Stomach (tissue), 9 donors: Measurements from ENCODE around the gene ECHDC1. TPM values are rescaled to one million over a fixed set of nuclear protein-coding genes. Genes with fewer than 3 reads are reported as not detected.

Source experiments
- DNase-seq, 2 donors: peaks; one replicate each; pipeline versions ENCODE4 v3.0.0 to v3.0.0-alpha.2; 2013 to 2019
- H3K27ac ChIP-seq, 5 donors: fragments of 200-600 bp in 4 of 5; sonication (generic) in 4 of 5; one replicate each; pipeline ENCODE4 v1.5.1; 2013 to 2019; ENCODE audit warnings: mild to moderate bottlenecking in 1 of 5, moderate library complexity in 1 of 5
- H3K27me3 ChIP-seq, 3 donors: fragments of 200-600 bp; sonication (generic); one replicate each; pipeline ENCODE4 v1.5.1; 2017 to 2019; ENCODE audit warnings: mixed run types in 1 of 3
- H3K36me3 ChIP-seq, 4 donors: fragments of 200-600 bp; sonication (generic); 1 replicate in 3 of 4; 2 replicates in 1 of 4; pipeline ENCODE4 v1.5.1; 2016 to 2019
- H3K4me1 ChIP-seq, 4 donors: fragments of 200-600 bp; sonication (generic); one replicate each; pipeline ENCODE4 v1.5.1; 2016 to 2019
- H3K4me3 ChIP-seq, 4 donors: fragments of 200-600 bp; sonication (generic) in 3 of 4; one replicate each; pipeline ENCODE4 v1.5.1; 2016 to 2019; ENCODE audit warnings: mild to moderate bottlenecking in 1 of 4
- H3K9me3 ChIP-seq, 4 donors: fragments of 200-600 bp; sonication (generic); one replicate each; pipeline ENCODE4 v1.5.1; 2016 to 2019
- EP300 ChIP-seq: sonication (generic); formaldehyde crosslinking; IDR thresholded peaks from one replicate; pipeline ENCODE4 v1.6.1; 2017; ENCODE audit warnings: antibody characterized with exemption
- POLR2A ChIP-seq, 4 donors: fragments of 450-650 bp; IDR thresholded peaks; one replicate each; pipeline ENCODE4 v1.6.1; 2016; ENCODE audit warnings: antibody characterized with exemption in 4 of 4, control low read depth in 2 of 4, mild to moderate bottlenecking in 1 of 4, moderate library complexity in 1 of 4
- POLR2AphosphoS5 ChIP-seq, 3 donors: sonication (generic); formaldehyde crosslinking; IDR thresholded peaks; one replicate each; pipeline ENCODE4 v1.6.1; 2016; ENCODE audit warnings: antibody characterized with exemption in 3 of 3
- WGBS, 5 donors: extraction: QIAGEN DNeasy Blood & Tissue Kit in 3 of 5; methylation state at CpG; one replicate each; pipeline versions ENCODE4 v1.1.5 to v1.1.7; 2013 to 2018; 5-methylcytosine and 5-hydroxymethylcytosine counted together
- intact Hi-C: fragments of 100-400 bp; cut with DNase I; formaldehyde crosslinking; loops from one replicate; pipeline ENCODE4 v1.15.1; 2023; ENCODE audit warnings: low total_unique reads
- polyA plus RNA-seq, 3 donors: library from polyadenylated mRNA; stranded (reverse); fragments of 200-250 nt; gene quantifications; one replicate each; pipeline ENCODE4 v1.2.3, GENCODE V29; 2013
- total RNA-seq, 5 donors: library from RNA; depleted of rRNA; stranded (reverse); fragments of >200 nt; gene quantifications; one replicate each; pipeline versions ENCODE4 v1.1.0 to v1.2.3, GENCODE V29; 2014 to 2016
- TF ChIP-seq, protein P1 (sequence below), 7 experiments: fragments of 450-650 bp in 4 of 7; fragments of 200-600 bp in 3 of 7; sonication (generic) in 3 of 7; IDR thresholded peaks; one replicate each; pipeline ENCODE4 v1.5.1; 2016 to 2019; ENCODE audit warnings: antibody characterized with exemption in 7 of 7, control low read depth in 2 of 7, mild to moderate bottlenecking in 1 of 7
- donor health status: healthy with polysubstance abuse.
- donor health status: Bipolar disorder and iron deficiency.
- donor health status: healthy.

Gene ECHDC1
- total and polyA plus RNA-seq, 8 donors = 11.9 to 71.0 (median 50.7) TPM

DNA sequence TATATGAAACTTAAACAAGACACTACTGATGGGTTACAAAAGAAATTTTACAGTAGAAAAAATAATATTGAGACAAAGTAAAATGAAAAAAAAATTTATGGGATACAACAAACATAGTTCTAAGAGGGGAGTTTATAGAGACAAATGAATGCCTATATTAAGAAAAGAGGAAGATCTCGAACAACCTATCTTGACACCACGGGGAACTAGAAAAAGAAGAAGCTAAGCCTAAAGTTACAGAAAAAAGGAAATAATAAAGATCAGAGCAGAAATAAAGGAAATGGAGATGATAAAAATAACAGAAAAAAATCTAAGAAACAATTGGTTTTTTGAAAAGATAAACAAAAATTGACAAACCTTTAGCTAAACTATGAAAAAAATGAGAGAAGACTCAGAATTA is 9.1 kb upstream of the ECHDC1 start:
- H3K4me1 ChIP-seq = peaks cover 0 to 8% (median under 1%) of the 10 kb centered on the region in 4 donors
- peaks cover 0 to 5% (median 2%) of the 10 kb centered on the region in 4 donors for H3K9me3 ChIP-seq
- no peak overlapping the region for H3K4me3 ChIP-seq
- H3K36me3 ChIP-seq = no peaks in the 10 kb centered on the region
- intact Hi-C loops = no loop called here
- no peaks in the 10 kb centered on the region for H3K27me3 ChIP-seq
- no peak for DNase-seq
- TF ChIP-seq, protein P1, sequence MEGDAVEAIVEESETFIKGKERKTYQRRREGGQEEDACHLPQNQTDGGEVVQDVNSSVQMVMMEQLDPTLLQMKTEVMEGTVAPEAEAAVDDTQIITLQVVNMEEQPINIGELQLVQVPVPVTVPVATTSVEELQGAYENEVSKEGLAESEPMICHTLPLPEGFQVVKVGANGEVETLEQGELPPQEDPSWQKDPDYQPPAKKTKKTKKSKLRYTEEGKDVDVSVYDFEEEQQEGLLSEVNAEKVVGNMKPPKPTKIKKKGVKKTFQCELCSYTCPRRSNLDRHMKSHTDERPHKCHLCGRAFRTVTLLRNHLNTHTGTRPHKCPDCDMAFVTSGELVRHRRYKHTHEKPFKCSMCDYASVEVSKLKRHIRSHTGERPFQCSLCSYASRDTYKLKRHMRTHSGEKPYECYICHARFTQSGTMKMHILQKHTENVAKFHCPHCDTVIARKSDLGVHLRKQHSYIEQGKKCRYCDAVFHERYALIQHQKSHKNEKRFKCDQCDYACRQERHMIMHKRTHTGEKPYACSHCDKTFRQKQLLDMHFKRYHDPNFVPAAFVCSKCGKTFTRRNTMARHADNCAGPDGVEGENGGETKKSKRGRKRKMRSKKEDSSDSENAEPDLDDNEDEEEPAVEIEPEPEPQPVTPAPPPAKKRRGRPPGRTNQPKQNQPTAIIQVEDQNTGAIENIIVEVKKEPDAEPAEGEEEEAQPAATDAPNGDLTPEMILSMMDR (IDR thresholded peaks at IDR 0.05) = no peak
- TF ChIP-seq POLR2AphosphoS5 (IDR thresholded peaks at IDR 0.05) (no peak), EP300 (no peak), POLR2A (IDR thresholded peaks at IDR 0.05) (no peak)
- WGBS, 5 donors = 72 to 90% (median 88%) methylated on average over 2 of the region's 2 CpGs
- H3K27ac ChIP-seq = no peak overlapping the region

DNA sequence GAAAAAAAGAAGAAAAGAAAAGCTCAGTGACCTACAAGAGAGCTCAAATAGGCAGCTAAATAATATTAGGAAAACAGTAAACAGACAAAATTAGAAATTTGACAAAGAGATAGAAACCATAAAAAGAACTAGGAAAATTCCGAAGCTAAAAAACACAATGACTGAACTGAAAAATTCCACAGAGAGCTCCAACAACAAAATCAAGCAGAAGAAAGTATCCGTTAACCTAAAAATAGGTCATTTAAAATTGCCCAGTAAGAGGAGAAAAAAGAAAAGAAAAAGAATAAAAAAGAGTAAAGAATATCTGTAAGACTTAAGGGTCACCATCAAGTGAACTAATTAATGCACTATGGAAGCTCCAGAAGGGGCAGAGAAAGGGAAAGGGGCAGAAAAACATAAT is 6.6 kb upstream of the ECHDC1 start:
- 95 to 100% (median 99%) methylated on average over 2 of the region's 2 CpGs for WGBS, 5 donors

DNA sequence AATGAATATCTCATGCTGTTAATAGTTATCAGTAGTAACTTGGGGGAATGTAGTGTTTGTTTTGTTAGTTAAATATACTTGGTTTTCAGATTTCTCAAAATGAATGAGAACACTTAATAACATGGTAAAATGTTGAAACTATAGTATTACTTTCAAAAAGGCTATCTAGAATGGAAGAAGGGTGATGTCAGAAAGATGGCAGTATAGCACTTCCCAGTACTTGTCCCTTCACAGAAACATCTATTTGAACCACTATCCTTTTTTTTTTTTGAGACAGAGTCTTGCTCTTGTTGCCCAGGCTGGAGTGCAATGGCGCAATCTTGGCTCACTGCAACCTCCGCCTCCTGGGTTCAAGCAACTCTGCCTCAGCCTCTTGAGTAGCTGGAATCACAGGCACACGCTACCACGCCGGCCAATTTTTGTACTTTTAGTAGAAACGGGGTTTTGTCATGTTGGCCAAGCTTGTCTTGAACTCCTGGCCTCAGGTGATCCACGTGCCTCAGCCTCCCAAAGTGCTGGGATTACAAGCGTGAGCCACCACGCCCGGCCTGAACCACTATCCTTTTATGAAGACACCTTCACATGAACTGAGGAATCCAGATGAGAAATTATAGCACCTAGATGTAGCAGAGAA is 4.7 kb upstream of the ECHDC1 start:
- WGBS, 5 donors = 96 to 98% (median 98%) methylated on average over 10 of the region's 10 CpGs
- Histone ChIP-seq H3K4me1 (peaks cover 0 to 28% (median 11%) of the 10 kb centered on the region in 4 donors), H3K36me3 (no peaks in the 10 kb centered on the region), H3K4me3 (no peak overlapping the region), H3K27me3 (no peaks in the 10 kb centered on the region), H3K27ac (peak overlapping the region in 1 of 5 donors; percentile 35), H3K9me3 (no peaks in the 10 kb centered on the region)
- no peak for DNase-seq
- intact Hi-C loops = no loop called here
- TF ChIP-seq POLR2AphosphoS5 (IDR thresholded peaks at IDR 0.05) (no peak), EP300 (no peak), POLR2A (IDR thresholded peaks at IDR 0.05) (no peak)
- TF ChIP-seq, protein P1 (IDR thresholded peaks at IDR 0.05) = no peak

More for the DNA sequence above, 6.6 kb upstream of the ECHDC1 start:
- H3K9me3 ChIP-seq = peaks cover 0 to 2% (median 0%) of the 10 kb centered on the region in 4 donors
- no peak overlapping the region for H3K27ac ChIP-seq
- no peak for DNase-seq
- no peaks in the 10 kb centered on the region for H3K27me3 ChIP-seq
- no peaks in the 10 kb centered on the region for H3K36me3 ChIP-seq
- TF ChIP-seq, protein P1 (IDR thresholded peaks at IDR 0.05) = no peak
- TF ChIP-seq EP300 = no peak
- TF ChIP-seq POLR2AphosphoS5 (IDR thresholded peaks at IDR 0.05) = no peak
- TF ChIP-seq POLR2A (IDR thresholded peaks at IDR 0.05) = no peak
- no peak overlapping the region for H3K4me3 ChIP-seq
- H3K4me1 ChIP-seq = peaks cover 0 to 18% (median 4%) of the 10 kb centered on the region in 4 donors
- intact Hi-C loops = no loop called here

DNA sequence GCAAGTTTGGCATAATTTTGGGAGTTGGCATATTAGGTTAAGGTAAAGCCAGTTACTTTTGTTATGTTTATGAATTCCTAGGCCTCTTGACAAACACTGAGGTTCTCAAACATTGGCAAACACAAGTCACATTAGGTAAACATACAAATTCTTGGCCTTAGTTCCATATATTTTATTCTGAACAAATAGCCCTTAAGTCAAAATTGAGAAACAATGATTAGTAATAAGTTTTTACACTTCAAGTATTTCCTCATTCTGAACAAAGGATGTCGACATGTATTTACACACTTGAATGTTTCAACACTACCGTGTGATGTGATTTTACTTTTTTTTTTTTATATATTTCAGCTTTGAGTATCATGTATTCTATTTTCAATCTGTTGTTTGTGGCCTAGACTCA is 3.8 kb upstream of the ECHDC1 start:
- H3K27me3 ChIP-seq = no peaks in the 10 kb centered on the region
- H3K9me3 ChIP-seq = no peaks in the 10 kb centered on the region
- 9 to 25% (median 19%) methylated on average over 2 of the region's 2 CpGs for WGBS, 5 donors
- intact Hi-C loops = no loop called here
- no peak overlapping the region for H3K4me3 ChIP-seq
- peaks cover 5 to 32% (median 17%) of the 10 kb centered on the region in 4 donors for H3K4me1 ChIP-seq
- peak in 1 of 3 donors; percentile 23 for TF ChIP-seq POLR2AphosphoS5 (IDR thresholded peaks at IDR 0.05)
- TF ChIP-seq, protein P1 (IDR thresholded peaks at IDR 0.05) = no peak
- peak overlapping the region in 2 of 5 donors; percentile 35 to 43 for H3K27ac ChIP-seq
- peak in 1 of 2 donors; percentile 38 for DNase-seq
- H3K36me3 ChIP-seq = no peaks in the 10 kb centered on the region
